ENCODE results near the gene OXCT1.

GRCh38 chr5:41883936-41884335 is 13.7 kb upstream of the OXCT1 start:
- TF ChIP-seq, protein P1, sequence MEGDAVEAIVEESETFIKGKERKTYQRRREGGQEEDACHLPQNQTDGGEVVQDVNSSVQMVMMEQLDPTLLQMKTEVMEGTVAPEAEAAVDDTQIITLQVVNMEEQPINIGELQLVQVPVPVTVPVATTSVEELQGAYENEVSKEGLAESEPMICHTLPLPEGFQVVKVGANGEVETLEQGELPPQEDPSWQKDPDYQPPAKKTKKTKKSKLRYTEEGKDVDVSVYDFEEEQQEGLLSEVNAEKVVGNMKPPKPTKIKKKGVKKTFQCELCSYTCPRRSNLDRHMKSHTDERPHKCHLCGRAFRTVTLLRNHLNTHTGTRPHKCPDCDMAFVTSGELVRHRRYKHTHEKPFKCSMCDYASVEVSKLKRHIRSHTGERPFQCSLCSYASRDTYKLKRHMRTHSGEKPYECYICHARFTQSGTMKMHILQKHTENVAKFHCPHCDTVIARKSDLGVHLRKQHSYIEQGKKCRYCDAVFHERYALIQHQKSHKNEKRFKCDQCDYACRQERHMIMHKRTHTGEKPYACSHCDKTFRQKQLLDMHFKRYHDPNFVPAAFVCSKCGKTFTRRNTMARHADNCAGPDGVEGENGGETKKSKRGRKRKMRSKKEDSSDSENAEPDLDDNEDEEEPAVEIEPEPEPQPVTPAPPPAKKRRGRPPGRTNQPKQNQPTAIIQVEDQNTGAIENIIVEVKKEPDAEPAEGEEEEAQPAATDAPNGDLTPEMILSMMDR (IDR thresholded peaks at IDR 0.05) = no peak
- no peak for TF ChIP-seq POLR2A (IDR thresholded peaks at IDR 0.05)

Measured in thyroid gland (tissue), 4 donors.